Endothelial cell of umbilical vein (primary cell): ENCODE data around the gene IGFBP1. TPM values are rescaled to one million over a fixed set of nuclear protein-coding genes. Genes with fewer than 3 reads are reported as not detected.

Experiments
- BruUV-seq: library from RNA; stranded (reverse); fragments of 400-500 nt; replicated peaks from 2 replicates; lab custom pipeline; 2021; lab: Mats Ljungman, UMichigan
- CTCF ChIA-PET: fragments of 300-600, 350-600 bp; sonication (Branson Sonifier 250); formaldehyde crosslinking; loops from one replicate; lab custom pipeline; 2021; ENCODE audit warnings: antibody characterized with exemption, inconsistent platforms; lab: Charles Lee
- POLR2A ChIA-PET: fragments of 300-600, 350-600 bp; sonication (Branson Sonifier 250); formaldehyde crosslinking; loops from one replicate; lab custom pipeline; 2021; ENCODE audit warnings: antibody characterized with exemption, inconsistent platforms; lab: Charles Lee
- DNase-seq: peaks from one replicate; pipeline ENCODE4 v3.0.0-alpha.2; 2011; ENCODE audit warnings: low read depth, low spot score
- FAIRE-seq: peaks from 2 replicates; lab custom pipeline; 2011; peaks lifted over from hg19 to GRCh38; lab: Jason Lieb, UNC
- H2AFZ ChIP-seq: 2 replicates; pipeline ENCODE4 v1.6.0; 2012; ENCODE audit warnings: low read depth, low read length, control low read depth, inconsistent platforms
- H3K27ac ChIP-seq: 2 replicates; pipeline ENCODE4 v1.5.1; 2011; ENCODE audit warnings: low read depth, mild to moderate bottlenecking, control low read depth, low read length, moderate library complexity; ENCODE audit not compliant: insufficient read depth
- H3K27me3 ChIP-seq, 2 experiments: 2 replicates each; pipeline versions ENCODE4 v1.6.0 to v1.6.1; 2011; ENCODE audit warnings: low read length in 2 of 2, mixed read lengths in 1 of 2; ENCODE audit not compliant: control insufficient read depth in 2 of 2, insufficient read depth in 2 of 2
- H3K36me3 ChIP-seq, 2 experiments: 2 replicates in 1 of 2; 3 replicates in 1 of 2; pipeline ENCODE4 v1.5.1; 2011; ENCODE audit warnings: low read length in 2 of 2, mild to moderate bottlenecking in 1 of 2, moderate library complexity in 1 of 2; ENCODE audit not compliant: control insufficient read depth in 2 of 2, insufficient read depth in 2 of 2; ENCODE audit errors: extremely low read depth in 1 of 2
- H3K4me1 ChIP-seq: 3 replicates; pipeline ENCODE4 v1.5.1; 2011; ENCODE audit warnings: mild to moderate bottlenecking, low read length; ENCODE audit not compliant: control insufficient read depth, insufficient read depth; ENCODE audit errors: extremely low read depth
- H3K4me2 ChIP-seq: 2 replicates; pipeline ENCODE4 v1.6.1; 2011; ENCODE audit warnings: low read length, control low read depth, mixed read lengths; ENCODE audit not compliant: insufficient read depth
- H3K4me3 ChIP-seq, 3 experiments: fragments of 200-600 bp in 1 of 3; sonication (generic), shearing (Covaris generic) in 1 of 3; replicated peaks in 1 of 3; 2 replicates each; pipeline ENCODE4 v1.5.1; 2011 to 2016; ENCODE audit warnings: control low read depth in 3 of 3, low read length in 3 of 3, mild to moderate bottlenecking in 2 of 3, inconsistent platforms in 1 of 3, low read depth in 1 of 3, moderate library complexity in 1 of 3; ENCODE audit not compliant: insufficient read depth in 1 of 3
- H3K79me2 ChIP-seq: 2 replicates; pipeline ENCODE4 v1.6.0; 2012; ENCODE audit warnings: low read length, inconsistent platforms; ENCODE audit not compliant: control insufficient read depth, insufficient read depth
- H3K9ac ChIP-seq: replicated peaks from 2 replicates; pipeline ENCODE3; 2011; ENCODE audit warnings: low read length, control low read depth; ENCODE audit not compliant: insufficient read depth; ENCODE audit errors: extremely low read depth
- H3K9me1 ChIP-seq: replicated peaks from 3 replicates; pipeline ENCODE4 v1.6.0; 2011; ENCODE audit warnings: mild to moderate bottlenecking, low read length; ENCODE audit not compliant: control insufficient read depth, insufficient read depth; ENCODE audit errors: extremely low read depth
- H3K9me3 ChIP-seq: replicated peaks from 2 replicates; pipeline ENCODE4 v1.5.1; 2012; ENCODE audit warnings: low read length, inconsistent platforms; ENCODE audit not compliant: control insufficient read depth, insufficient read depth
- H4K20me1 ChIP-seq: replicated peaks from 2 replicates; pipeline ENCODE3; 2011; ENCODE audit warnings: mild to moderate bottlenecking, low read length; ENCODE audit not compliant: control insufficient read depth, insufficient read depth; ENCODE audit errors: extremely low read depth
- CTCF ChIP-seq, 2 donors: IDR thresholded peaks; 1 replicate in 1 of 2; 2 replicates in 1 of 2; pipeline ENCODE4 v1.5.1; 2011; ENCODE audit warnings: low read length in 2 of 2, mild to moderate bottlenecking in 2 of 2, moderate library complexity in 2 of 2, control low read depth in 1 of 2, inconsistent platforms in 1 of 2, low read depth in 1 of 2; ENCODE audit not compliant: insufficient read depth in 1 of 2; ENCODE audit errors: extremely low read depth in 1 of 2
- EZH2 ChIP-seq: IDR thresholded peaks from 2 replicates; pipeline ENCODE4 v1.6.1; 2012; ENCODE audit warnings: borderline replicate concordance, low read depth, mild to moderate bottlenecking, moderate library complexity, low read length, inconsistent platforms; ENCODE audit not compliant: severe bottlenecking
- FOS ChIP-seq: IDR thresholded peaks from 2 replicates; pipeline ENCODE4 v1.6.1; 2011; ENCODE audit warnings: mild to moderate bottlenecking, low read length, moderate library complexity, borderline replicate concordance; ENCODE audit not compliant: insufficient read depth
- GATA2 ChIP-seq: IDR thresholded peaks from 2 replicates; pipeline ENCODE4 v1.7.0; 2011; ENCODE audit warnings: low read depth, mild to moderate bottlenecking, moderate library complexity, mixed read lengths, low read length; ENCODE audit not compliant: insufficient read length, insufficient read depth
- JUN ChIP-seq: IDR thresholded peaks from 2 replicates; pipeline ENCODE4 v1.6.1; 2011; ENCODE audit warnings: borderline replicate concordance, low read depth; ENCODE audit not compliant: insufficient read length, insufficient read depth
- MAX ChIP-seq: IDR thresholded peaks from 2 replicates; pipeline ENCODE4 v1.6.1; 2011; ENCODE audit not compliant: insufficient read depth, insufficient read length
- MYC ChIP-seq: IDR thresholded peaks from one replicate; pipeline ENCODE4 v1.6.1; 2011; ENCODE audit warnings: mild to moderate bottlenecking, low read depth, low read length
- POLR2A ChIP-seq: IDR thresholded peaks from 2 replicates; pipeline ENCODE4 v1.6.1; 2012; ENCODE audit warnings: low read depth, mild to moderate bottlenecking, control low read depth, low read length
- POLR2AphosphoS5 ChIP-seq: IDR thresholded peaks from 2 replicates; pipeline ENCODE4 v1.6.1; 2012; ENCODE audit warnings: low read depth, mild to moderate bottlenecking, control low read depth, low read length, moderate library complexity; ENCODE audit not compliant: insufficient read depth
- dilution Hi-C: fragments of 300-500 bp; cut with MboI; formaldehyde crosslinking; loops from one replicate; pipeline ENCODE4 v1.15.0; 2019; ENCODE audit warnings: low sequenced_read_pairs; ENCODE audit not compliant: extremely low pct_ligation_motif_present
- intact Hi-C: fragments of 100-400 bp; cut with micrococcal nuclease; formaldehyde crosslinking; loops from one replicate; pipeline ENCODE4 v1.10.0; 2022
- polyA plus RNA-seq, 4 experiments: library from polyadenylated mRNA; depleted of rRNA in 3 of 4; stranded (reverse) in 3 of 4; unstranded in 1 of 4; fragments of >200 nt; gene quantifications; 2 replicates each; pipeline versions ENCODE4 v1.2.1 to v1.2.3, GENCODE V29; 2011 to 2012; ENCODE audit warnings: missing spikeins in 1 of 4
- total RNA-seq: library from RNA; stranded (reverse); gene quantifications from 2 replicates; pipeline ENCODE4 v1.2.3, GENCODE V29; 2021

The IGFBP1 gene
- total and polyA plus RNA-seq, 2 donors (not counting 3 experiments of a cell fraction or from before 2014, with no cell fraction given) = 0.57 to 4.0 TPM

GRCh38 chr7:45892407-45893035 is 4.2 kb downstream of the IGFBP1 start:
- H3K4me1 ChIP-seq = peaks cover 32% of the 10 kb centered on the region
- POLR2A ChIA-PET = no interaction called here
- H3K4me3 ChIP-seq = no peak overlapping the region
- no peaks in the 10 kb centered on the region for H3K9me1 ChIP-seq
- no peak overlapping the region for H3K9ac ChIP-seq
- CTCF ChIA-PET = interaction anchor here (0.9 to 6.1 kb wide), 3 partner anchors 10 to 1208 kb away, joined by 3 to 100 read pairs (median 4); partner anchors contain the start of gene IGFBP3
- dilution Hi-C loops (no loop called here), intact Hi-C loops (loop anchor here (5.0 kb wide), 1 partner anchor 1360 kb away; no protein-coding TSS in a partner anchor)
- DNase-seq (no peak), FAIRE-seq (no peak)
- peaks cover 0 to 4% of the 10 kb centered on the region in 2 experiments for H3K27me3 ChIP-seq
- no peaks in the 10 kb centered on the region for H3K79me2 ChIP-seq
- H4K20me1 ChIP-seq = no peaks in the 10 kb centered on the region
- H3K9me3 ChIP-seq = no peaks in the 10 kb centered on the region
- H3K27ac ChIP-seq = no peak overlapping the region
- no TSS peak for BruUV-seq
- TF ChIP-seq MAX = no peak
- no peak for TF ChIP-seq POLR2A
- no peak for TF ChIP-seq CTCF (IDR thresholded peaks at IDR 0.05; ENCODE audit: extremely low read depth in 1 of 2, insufficient read depth in 1 of 2, low read depth in 1 of 2, low read length in 2 of 2)
- TF ChIP-seq POLR2AphosphoS5 = no peak
- no peak for TF ChIP-seq JUN
- no peak for TF ChIP-seq MYC
- TF ChIP-seq EZH2 = no peak
- TF ChIP-seq FOS = no peak
- no peak for TF ChIP-seq GATA2
- H3K36me3 ChIP-seq = no peaks in the 10 kb centered on the region
- H3K4me2 ChIP-seq = no peak overlapping the region
- no peak overlapping the region for H2AFZ ChIP-seq
